GM18868 (cell line): ENCODE data around the gene UBP1.

ENCODE experiments used
- ATAC-seq: cut with Tn5 transposase; IDR thresholded peaks from one replicate; pipeline ENCODE4 v1.9.1; 2021; ENCODE audit warnings: mild to moderate bottlenecking, moderate library complexity; ENCODE audit not compliant: unreplicated experiment

The UBP1 gene

GRCh38 chr3:33392144-33392543, 48.1 kb downstream of the UBP1 start:
- no peak for ATAC-seq

- no peak for ATAC-seq
These were observed 48.8 kb downstream of the UBP1 start for GRCh38 chr3:33391255-33391995.

GRCh38 chr3:33389908-33390307, 50.3 kb downstream of the UBP1 start:
- no peak for ATAC-seq

- ATAC-seq = no peak
These were observed 51.7 kb downstream of the UBP1 start for GRCh38 chr3:33388374-33389100.

- ATAC-seq = no peak
These were observed 53.6 kb downstream of the UBP1 start for GRCh38 chr3:33386631-33387030.

GRCh38 chr3:33385423-33385822, 54.8 kb downstream of the UBP1 start:
- ATAC-seq = no peak

GRCh38 chr3:33383951-33384350, 56.3 kb downstream of the UBP1 start:
- ATAC-seq = no peak

GRCh38 chr3:33380653-33381052, 59.6 kb downstream of the UBP1 start:
- ATAC-seq = no peak

- ATAC-seq = no peak
These were observed 62.3 kb downstream of the UBP1 start for GRCh38 chr3:33377931-33378330.

- no peak for ATAC-seq
These were observed 62.7 kb downstream of the UBP1 start for GRCh38 chr3:33377489-33377888.

GRCh38 chr3:33373082-33373437, 67.1 kb downstream of the UBP1 start:
- no peak for ATAC-seq

GRCh38 chr3:33372218-33373081, 67.8 kb downstream of the UBP1 start:
- peak; percentile 68 for ATAC-seq

GRCh38 chr3:33364531-33365128, 75.6 kb downstream of the UBP1 start:
- ATAC-seq = no peak

GRCh38 chr3:33364060-33364459, 76.1 kb downstream of the UBP1 start:
- ATAC-seq = no peak

- ATAC-seq = no peak
These were observed 76.9 kb downstream of the UBP1 start for GRCh38 chr3:33363113-33363800.

GRCh38 chr3:33360136-33360825, 79.9 kb downstream of the UBP1 start:
- no peak for ATAC-seq

- ATAC-seq = no peak
These were observed 81.9 kb downstream of the UBP1 start for GRCh38 chr3:33358172-33358781.

GRCh38 chr3:33355611-33356010, 84.6 kb downstream of the UBP1 start:
- ATAC-seq = no peak

- ATAC-seq = no peak
These were observed 100.4 kb downstream of the UBP1 start for GRCh38 chr3:33339758-33340157.
